ENCODE results near the gene MAN2A2.

GRCh38 chr15:90865702-90866101 lies 37.4 kb upstream of the MAN2A2 start:
- TF ChIP-seq GATA2 (IDR thresholded peaks at IDR 0.05; ENCODE audit: low read depth, low read length) (no peak), GATA3 (IDR thresholded peaks at IDR 0.05; ENCODE audit: low read depth, low read length) (no peak)

All from SH-SY5Y (cell line).